Thymus (tissue), 11 donors: ENCODE results near the gene GTF3C6. TPM values are rescaled to one million over a fixed set of nuclear protein-coding genes. Genes with fewer than 3 reads are reported as not detected.
"Not testable (repeated sequence)": the region's sequence is repeated elsewhere in the genome, so short reads cannot be mapped to it uniquely, and the experiment has no call there.

Experiments
- DNase-seq, 9 donors: peaks; one replicate each; pipeline ENCODE4 v3.0.0-alpha.2; 2013; ENCODE audit warnings: low spot score in 9 of 9, low read depth in 6 of 9, missing footprints in 1 of 9
- H3K27ac ChIP-seq, 2 donors: one replicate each; pipeline ENCODE4 v1.5.1; 2013; ENCODE audit warnings: control low read depth in 1 of 2, low read depth in 1 of 2, low read length in 1 of 2, mild to moderate bottlenecking in 1 of 2, moderate library complexity in 1 of 2
- H3K27me3 ChIP-seq, 2 donors: one replicate each; pipeline ENCODE4 v1.5.1; 2013; ENCODE audit warnings: low read length in 1 of 2; ENCODE audit not compliant: control insufficient read depth in 2 of 2, insufficient read depth in 1 of 2
- H3K36me3 ChIP-seq, 2 donors: one replicate each; pipeline ENCODE4 v1.5.1; 2013; ENCODE audit warnings: low read length in 1 of 2, mild to moderate bottlenecking in 1 of 2, moderate library complexity in 1 of 2; ENCODE audit not compliant: control insufficient read depth in 2 of 2, insufficient read depth in 2 of 2
- H3K4me1 ChIP-seq, 2 donors: one replicate each; pipeline ENCODE4 v1.5.1; 2013; ENCODE audit warnings: low read length in 2 of 2; ENCODE audit not compliant: control insufficient read depth in 2 of 2, insufficient read depth in 2 of 2
- H3K4me3 ChIP-seq, 2 donors: one replicate each; pipeline ENCODE4 v1.5.1; 2013; ENCODE audit warnings: low read length in 2 of 2, control low read depth in 1 of 2, mild to moderate bottlenecking in 1 of 2
- H3K9me3 ChIP-seq, 2 donors: one replicate each; pipeline ENCODE4 v1.5.1; 2013; ENCODE audit warnings: low read length in 1 of 2, mild to moderate bottlenecking in 1 of 2; ENCODE audit not compliant: control insufficient read depth in 2 of 2, insufficient read depth in 1 of 2
- WGBS: extraction: QIAGEN DNeasy Blood & Tissue Kit; methylation state at CpG from one replicate; pipeline ENCODE4 v1.1.7; 2013; 5-methylcytosine and 5-hydroxymethylcytosine counted together
- polyA plus RNA-seq: library from polyadenylated mRNA; stranded (reverse); fragments of 200-250 nt; gene quantifications from one replicate; pipeline ENCODE4 v1.2.3, GENCODE V29; 2013
- total RNA-seq: library from RNA; stranded (reverse); fragments of 120-200 nt; gene quantifications from one replicate; pipeline ENCODE4 v1.2.4, GENCODE V29; 2013
- donor health status: healthy.

GTF3C6 gene
- total and polyA plus RNA-seq, 2 donors = 58.6 to 92.7 TPM

- DNase-seq, H3K27me3 ChIP-seq, H3K9me3 ChIP-seq, H3K27ac ChIP-seq, H3K4me3 ChIP-seq, H3K4me1 ChIP-seq: not testable (repeated sequence)
- WGBS = 98% methylated on average over 32 of the region's 37 CpGs
- H3K36me3 ChIP-seq = peaks cover 11 to 28% of the 10 kb centered on the region in 2 donors
Measured at GRCh38 chr6:111017241-111017640, 58.7 kb downstream of the GTF3C6 start.

Other genes with a start within 250 kb of the GTF3C6 start
- gene CDK19, start 143.2 kb upstream of the GTF3C6 start, total RNA-seq = 10.4 TPM
- 15.4 TPM for gene CDK19, start 143.2 kb upstream of the GTF3C6 start, polyA plus RNA-seq
- gene AMD1, start 83.9 kb upstream of the GTF3C6 start, total RNA-seq = 61.4 TPM
- 51.9 TPM for gene AMD1, start 83.9 kb upstream of the GTF3C6 start, polyA plus RNA-seq
- gene RPF2, start 23.3 kb downstream of the GTF3C6 start, total RNA-seq = 26.8 TPM
- 29.6 TPM for gene RPF2, start 23.3 kb downstream of the GTF3C6 start, polyA plus RNA-seq
- 20.0 TPM for gene SLC16A10, start 128.8 kb downstream of the GTF3C6 start, total RNA-seq
- gene SLC16A10, start 128.8 kb downstream of the GTF3C6 start, polyA plus RNA-seq = 15.0 TPM